K562 (cell line): Measurements from ENCODE around the gene OTUB2. TPM values are rescaled to one million over a fixed set of nuclear protein-coding genes. Genes with fewer than 3 reads are reported as not detected.
A peak's percentile ranks its signal among the peaks of the same experiment; 100 is the strongest.

ENCODE experiments used
- ATAC-seq: fragments of 200-7000 bp; cut with Tn5 transposase; 3 replicates; pipeline ENCODE4 v1.9.1; 2020; ENCODE audit warnings: moderate library complexity
- BruUV-seq: library from RNA; stranded (reverse); fragments of 400-500 nt; replicated peaks from 2 replicates; lab custom pipeline; 2021; lab: Mats Ljungman, UMichigan
- CTCF ChIA-PET: fragments of 300-600 bp; formaldehyde crosslinking; extraction: SDS; loops from one replicate; lab custom pipeline; 2021; ENCODE audit warnings: low intra/inter-chr PET ratio; lab: Yijun Ruan, JAX
- POLR2A ChIA-PET: fragments of 300-600, 350-650 bp; sonication (Branson Sonifier 250); formaldehyde crosslinking; extraction: SDS; loops from one replicate; lab custom pipeline; 2021; ENCODE audit warnings: antibody characterized with exemption, inconsistent platforms; lab: Yijun Ruan, JAX
- DNase-seq, 4 experiments: peaks; one replicate each; pipeline versions ENCODE4 v3.0.0 to v3.0.0-alpha.2; 2011 to 2018; ENCODE audit warnings: low spot score in 3 of 4, mixed read lengths in 3 of 4; ENCODE audit errors: extremely low read depth in 1 of 4
- FAIRE-seq: peaks from 2 replicates; lab custom pipeline; 2011; peaks lifted over from hg19 to GRCh38; lab: Jason Lieb, UNC
- H2AFZ ChIP-seq: 2 replicates; pipeline ENCODE4 v1.6.0; 2011; ENCODE audit warnings: low read depth, low read length, control low read depth, inconsistent platforms
- H3K27ac ChIP-seq: fragments of 200-600 bp; 3 replicates; pipeline ENCODE4 v1.8.0; 2011; ENCODE audit warnings: low read depth, mild to moderate bottlenecking, control low read depth, inconsistent platforms, low read length, moderate library complexity, mixed read lengths; ENCODE audit errors: extremely low read depth
- H3K27me3 ChIP-seq, 2 experiments: fragments of 300-600 bp in 1 of 2; 2 replicates in 1 of 2; 3 replicates in 1 of 2; pipeline versions ENCODE4 v1.6.0 to v1.8.0; 2011; ENCODE audit warnings: inconsistent platforms in 2 of 2, low read length in 2 of 2, mild to moderate bottlenecking in 1 of 2, mixed read lengths in 1 of 2, moderate library complexity in 1 of 2; ENCODE audit not compliant: control insufficient read depth in 2 of 2, insufficient read depth in 2 of 2
- H3K36me3 ChIP-seq: fragments of 300-600 bp; 3 replicates; pipeline ENCODE4 v1.8.0; 2011; ENCODE audit warnings: mild to moderate bottlenecking, low read length, inconsistent platforms; ENCODE audit not compliant: control insufficient read depth, insufficient read depth
- H3K4me1 ChIP-seq, 2 experiments: fragments of 200-600 bp in 1 of 2; replicated peaks in 1 of 2; 2 replicates in 1 of 2; 3 replicates in 1 of 2; pipeline versions ENCODE4 v1.5.1 to v1.8.0; 2011; ENCODE audit warnings: inconsistent platforms in 2 of 2, low read length in 2 of 2, mild to moderate bottlenecking in 1 of 2, mixed read lengths in 1 of 2, moderate library complexity in 1 of 2; ENCODE audit not compliant: control insufficient read depth in 2 of 2, insufficient read depth in 2 of 2
- H3K4me2 ChIP-seq: 2 replicates; pipeline ENCODE4 v1.6.1; 2011; ENCODE audit warnings: low read length, control low read depth, inconsistent platforms, mixed read lengths; ENCODE audit not compliant: insufficient read depth
- H3K4me3 ChIP-seq: fragments of 200-600 bp; sonication (generic), shearing (Covaris generic); 2 replicates; pipeline ENCODE4 v1.5.1; 2016; ENCODE audit warnings: control low read depth, inconsistent platforms
- H3K79me2 ChIP-seq: fragments of 200-600 bp; 3 replicates; pipeline ENCODE4 v1.8.0; 2011; ENCODE audit warnings: low read length, inconsistent platforms; ENCODE audit not compliant: control insufficient read depth, insufficient read depth
- H3K9ac ChIP-seq, 2 experiments: 2 replicates each; pipeline versions ENCODE4 v1.6.0 to v1.6.1; 2011; ENCODE audit warnings: low read depth in 2 of 2, low read length in 2 of 2, control low read depth in 1 of 2, inconsistent platforms in 1 of 2, mild to moderate bottlenecking in 1 of 2, mixed read lengths in 1 of 2; ENCODE audit not compliant: insufficient read depth in 1 of 2
- H3K9me1 ChIP-seq: one replicate; pipeline ENCODE4 v1.6.0; 2011; ENCODE audit warnings: inconsistent platforms, mild to moderate bottlenecking, low read length, moderate library complexity; ENCODE audit not compliant: control insufficient read depth, insufficient read depth
- H3K9me3 ChIP-seq: replicated peaks from 2 replicates; pipeline ENCODE4 v1.5.1; 2011; ENCODE audit warnings: low read depth, low read length, inconsistent platforms; ENCODE audit not compliant: control insufficient read depth, insufficient read depth
- H4K20me1 ChIP-seq: replicated peaks from 2 replicates; pipeline ENCODE4 v1.6.1; 2011; ENCODE audit warnings: low read length, inconsistent platforms, mixed read lengths; ENCODE audit not compliant: control insufficient read depth, insufficient read depth
- CXXC5 ChIP-seq: fragments of 250-450 bp; sonication (Bioruptor Pico); IDR thresholded peaks from 2 replicates; pipeline ENCODE4 v1.8.0; 2022; ENCODE audit warnings: inconsistent platforms, mild to moderate bottlenecking, moderate library complexity
- FOSL1 ChIP-seq: fragments of 200-800 bp; sonication (Bioruptor generic); conservative IDR thresholded peaks from 2 replicates; pipeline ENCODE4 v1.6.1; 2016; ENCODE audit warnings: missing genetic modification characterization, missing compliant biosample characterization
- TBL1XR1 ChIP-seq, 2 experiments: IDR thresholded peaks; 2 replicates each; pipeline ENCODE4 v1.6.1; 2012; ENCODE audit warnings: improper control_type of control experiment in 2 of 2, low read length in 2 of 2, mild to moderate bottlenecking in 1 of 2
- WGBS: fragments of 100-300 bp; shearing (Covaris generic); methylation state at CpG from one replicate; pipeline ENCODE4 v1.1.6; 2016; ENCODE audit warnings: low coverage, mixed read lengths; ENCODE audit not compliant: insufficient coverage; ENCODE audit errors: missing lambda C conversion rate; 5-methylcytosine and 5-hydroxymethylcytosine counted together
- in situ Hi-C: fragments of 300-500 bp; cut with MboI; formaldehyde crosslinking; loops from 4 replicates; pipeline ENCODE4 v1.15.0; 2018; ENCODE audit warnings: inconsistent platforms, mixed read lengths
- intact Hi-C: fragments of 100-400 bp; cut with micrococcal nuclease; formaldehyde crosslinking; loops from 2 replicates; pipeline ENCODE4 v1.14.2; 2022
- polyA plus RNA-seq, 8 experiments: library from polyadenylated mRNA; depleted of rRNA in 4 of 8; stranded (reverse) in 5 of 8; unstranded in 3 of 8; fragments of >200 nt; fragmentation: Nextera tagmentation in 2 of 8; fragmentation: Illumina TruSeq in 1 of 8; extraction: Ambion mirVana in 2 of 8; extraction: Trizol in 1 of 8; gene quantifications; 2 replicates each; pipeline versions ENCODE4 v1.2.1 to v1.2.3, GENCODE V29; 2011 to 2014; ENCODE audit warnings: inconsistent platforms in 1 of 8, missing spikeins in 1 of 8
- total RNA-seq, 7 experiments: library from RNA; depleted of rRNA in 6 of 7; stranded (reverse); fragments of >200 nt in 6 of 7; fragmentation: Illumina TruSeq in 2 of 7; extraction: Trizol in 2 of 7; gene quantifications; 2 replicates each; pipeline versions ENCODE4 v1.2.1 to v1.2.3, GENCODE V29; 2011 to 2021; ENCODE audit warnings: low replicate concordance in 1 of 7
- TF ChIP-seq, protein P1 (sequence below): fragments of 450-650 bp; IDR thresholded peaks from 2 replicates; pipeline ENCODE4 v1.6.1; 2016; ENCODE audit warnings: borderline replicate concordance

OTUB2 gene
- total and polyA plus RNA-seq, 9 of the 15 experiments (the other 6 are each of a cell fraction or from before 2014, with no cell fraction given) = 0.01 to 0.31 (median 0.11) TPM

- no peak for TF ChIP-seq CXXC5 (CRISPR knock-in tag)
- TF ChIP-seq TBL1XR1 (IDR thresholded peaks at IDR 0.05; ENCODE audit: low read length in 2 of 2) = no peak
Measured at GRCh38 chr14:94087891-94088290, 61.8 kb downstream of the OTUB2 start (continued).

GRCh38 chr14:94088516-94088915, 62.4 kb downstream of the OTUB2 start:
- FAIRE-seq = no peak
- CTCF ChIA-PET = no interaction called here
- intact Hi-C loops = no loop called here

More at GRCh38 chr14:94088516-94088915, 62.4 kb downstream of the OTUB2 start:
- TF ChIP-seq FOSL1 (tag) = peak; percentile 75
- TF ChIP-seq, protein P1, sequence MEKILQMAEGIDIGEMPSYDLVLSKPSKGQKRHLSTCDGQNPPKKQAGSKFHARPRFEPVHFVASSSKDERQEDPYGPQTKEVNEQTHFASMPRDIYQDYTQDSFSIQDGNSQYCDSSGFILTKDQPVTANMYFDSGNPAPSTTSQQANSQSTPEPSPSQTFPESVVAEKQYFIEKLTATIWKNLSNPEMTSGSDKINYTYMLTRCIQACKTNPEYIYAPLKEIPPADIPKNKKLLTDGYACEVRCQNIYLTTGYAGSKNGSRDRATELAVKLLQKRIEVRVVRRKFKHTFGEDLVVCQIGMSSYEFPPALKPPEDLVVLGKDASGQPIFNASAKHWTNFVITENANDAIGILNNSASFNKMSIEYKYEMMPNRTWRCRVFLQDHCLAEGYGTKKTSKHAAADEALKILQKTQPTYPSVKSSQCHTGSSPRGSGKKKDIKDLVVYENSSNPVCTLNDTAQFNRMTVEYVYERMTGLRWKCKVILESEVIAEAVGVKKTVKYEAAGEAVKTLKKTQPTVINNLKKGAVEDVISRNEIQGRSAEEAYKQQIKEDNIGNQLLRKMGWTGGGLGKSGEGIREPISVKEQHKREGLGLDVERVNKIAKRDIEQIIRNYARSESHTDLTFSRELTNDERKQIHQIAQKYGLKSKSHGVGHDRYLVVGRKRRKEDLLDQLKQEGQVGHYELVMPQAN = no peak
- POLR2A ChIA-PET = interaction anchor here (1.0 kb wide), 1 partner anchor 10 kb away, joined by 3 read pairs; no protein-coding TSS in a partner anchor
- WGBS = 55% methylated on average over 4 of the region's 5 CpGs
- Histone ChIP-seq H3K27me3 (no peaks in the 10 kb centered on the region), H3K9ac (no peak overlapping the region), H4K20me1 (no peaks in the 10 kb centered on the region), H2AFZ (no peak overlapping the region), H3K36me3 (no peaks in the 10 kb centered on the region), H3K4me2 (no peak overlapping the region), H3K9me1 (no peaks in the 10 kb centered on the region), H3K27ac (no peak overlapping the region), H3K4me1 (peaks cover 0 to 5% of the 10 kb centered on the region in 2 experiments; a peak in 3 of 5 replicates), H3K9me3 (no peaks in the 10 kb centered on the region; the same call in 1 of the 2 replicates), H3K4me3 (no peak overlapping the region), H3K79me2 (peaks cover 10% of the 10 kb centered on the region)
- ATAC-seq = 0 out of 3 replicates have a peak, but pooled peaks have one; percentile 39
- DNase-seq = no peak
- in situ Hi-C loops = no loop called here
- BruUV-seq = no TSS peak
